ENCODE measurements around the gene CYP1B1.

DNA sequence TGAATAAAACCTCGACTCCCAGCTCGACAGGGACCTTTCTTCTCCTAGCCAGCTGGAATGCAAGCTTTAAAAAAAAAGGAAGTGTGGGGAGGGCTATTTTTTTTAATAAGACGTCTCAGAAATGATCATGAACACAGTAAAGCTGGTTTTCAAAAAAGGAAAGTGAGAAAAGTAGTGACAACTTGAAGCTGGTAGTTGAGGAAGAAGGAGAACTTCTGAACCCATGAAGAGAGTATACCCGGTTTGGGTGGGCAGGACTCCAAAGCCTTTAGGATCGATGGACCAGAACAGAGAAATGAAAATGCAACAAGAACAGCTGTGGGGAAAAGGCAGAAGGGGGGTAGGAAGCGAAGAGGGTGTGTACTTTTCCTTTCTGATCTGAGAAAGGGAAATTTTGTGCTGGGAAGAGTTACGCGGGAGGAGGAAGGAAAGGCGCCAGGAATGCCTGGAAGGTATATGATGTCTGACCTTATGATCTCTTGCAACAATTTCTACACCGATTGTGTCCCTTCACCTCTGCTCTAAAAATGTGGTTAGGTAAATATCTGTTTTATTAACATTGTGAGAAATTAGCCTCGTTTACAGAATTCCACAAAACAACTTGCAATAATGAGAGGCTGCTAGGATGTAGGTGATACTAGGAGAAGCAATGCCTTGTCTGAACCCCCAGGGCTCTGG, 22.6 kb upstream of the CYP1B1 start:
- TF ChIP-seq POLR2A (IDR thresholded peaks at IDR 0.05; ENCODE audit: low read length) (no peak), GATA1 (IDR thresholded peaks at IDR 0.05; ENCODE audit: low read depth, low read length) (no peak)
